Right atrium auricular region (tissue), 2 donors: ENCODE measurements around the gene CBX8. TPM values are rescaled to one million over a fixed set of nuclear protein-coding genes. Genes with fewer than 3 reads are reported as not detected.

Experiments
- DNase-seq: peaks from one replicate; pipeline ENCODE4 v3.0.0-alpha.2; 2019; ENCODE audit warnings: low spot score
- H3K27ac ChIP-seq, 2 donors: fragments of 200-600 bp; sonication (generic); 1 replicate in 1 of 2; 2 replicates in 1 of 2; pipeline ENCODE4 v1.5.1; 2016 to 2019
- H3K27me3 ChIP-seq, 2 donors: fragments of 200-600 bp; sonication (generic); one replicate each; pipeline versions ENCODE4 v1.5.1 to v1.6.0; 2017 to 2019
- H3K36me3 ChIP-seq: fragments of 200-600 bp; sonication (generic); one replicate; pipeline ENCODE4 v1.5.1; 2016
- H3K4me1 ChIP-seq, 2 donors: fragments of 200-600 bp; sonication (generic); one replicate each; pipeline versions ENCODE4 v1.5.1 to v1.6.0; 2017 to 2019
- H3K4me3 ChIP-seq, 2 donors: fragments of 200-600 bp; sonication (generic); 1 replicate in 1 of 2; 2 replicates in 1 of 2; pipeline ENCODE4 v1.5.1; 2017 to 2019; ENCODE audit warnings: mild to moderate bottlenecking in 1 of 2, moderate library complexity in 1 of 2
- H3K9me3 ChIP-seq, 2 donors: fragments of 200-600 bp; sonication (generic); one replicate each; pipeline ENCODE4 v1.5.1; 2019
- CTCF ChIP-seq, 2 donors: fragments of 200-600 bp; sonication (generic); IDR thresholded peaks; one replicate each; pipeline ENCODE4 v1.5.1; 2019; ENCODE audit warnings: antibody characterized with exemption in 2 of 2
- total RNA-seq, 2 donors: library from RNA; depleted of rRNA; stranded (reverse); fragments of >200 nt; gene quantifications; one replicate each; pipeline ENCODE4 v1.1.0, GENCODE V29; 2016

Gene CBX8
- total RNA-seq, 2 donors from 2014 or later = 2.7 to 3.0 TPM

- Histone ChIP-seq H3K4me1 (peaks cover 0 to 50% of the 10 kb centered on the region in 2 donors), H3K27ac (peak overlapping the region in 1 of 2 donors; percentile 4), H3K4me3 (peak overlapping the region in 1 of 2 donors; percentile 38), H3K36me3 (no peaks in the 10 kb centered on the region), H3K9me3 (no peaks in the 10 kb centered on the region), H3K27me3 (peaks cover 31 to 83% of the 10 kb centered on the region in 2 donors)
- DNase-seq = no peak
- TF ChIP-seq CTCF (IDR thresholded peaks at IDR 0.05) = peak; percentile 58 to 72
These were observed 14.4 kb upstream of the CBX8 start for GRCh38 chr17:79811011-79811867.

GRCh38 chr17:79810130-79811010 is 13.5 kb upstream of the CBX8 start:
- peaks cover 36 to 83% of the 10 kb centered on the region in 2 donors for H3K27me3 ChIP-seq
- DNase-seq = no peak
- H3K4me3 ChIP-seq = peak overlapping the region; percentile 18 to 38
- H3K9me3 ChIP-seq = no peaks in the 10 kb centered on the region
- H3K27ac ChIP-seq = no peak overlapping the region
- TF ChIP-seq CTCF (IDR thresholded peaks at IDR 0.05) = no peak
- H3K36me3 ChIP-seq = no peaks in the 10 kb centered on the region
- H3K4me1 ChIP-seq = peaks cover 0 to 47% of the 10 kb centered on the region in 2 donors

- DNase-seq = no peak
- TF ChIP-seq CTCF (IDR thresholded peaks at IDR 0.05) = no peak
- Histone ChIP-seq H3K9me3 (no peaks in the 10 kb centered on the region), H3K4me3 (peak overlapping the region in 1 of 2 donors; percentile 38), H3K4me1 (peaks cover 0 to 40% of the 10 kb centered on the region in 2 donors), H3K36me3 (no peaks in the 10 kb centered on the region), H3K27me3 (peaks cover 41 to 83% of the 10 kb centered on the region in 2 donors), H3K27ac (no peak overlapping the region)
These were observed 12.8 kb upstream of the CBX8 start for GRCh38 chr17:79809530-79810129.

- H3K27me3 ChIP-seq = peaks cover 45 to 83% of the 10 kb centered on the region in 2 donors
- no peaks in the 10 kb centered on the region for H3K9me3 ChIP-seq
- no peak overlapping the region for H3K4me3 ChIP-seq
- no peak for DNase-seq
- no peak overlapping the region for H3K27ac ChIP-seq
- H3K4me1 ChIP-seq = peaks cover 0 to 39% of the 10 kb centered on the region in 2 donors
- no peaks in the 10 kb centered on the region for H3K36me3 ChIP-seq
- TF ChIP-seq CTCF (IDR thresholded peaks at IDR 0.05) = peak in 1 of 2 donors; percentile 54
These were observed 12.1 kb upstream of the CBX8 start for GRCh38 chr17:79808763-79809529.
